K562 (cell line): ENCODE measurements around the gene ZNF467. TPM values are rescaled to one million over a fixed set of nuclear protein-coding genes. Genes with fewer than 3 reads are reported as not detected.
A peak's percentile ranks its signal among the peaks of the same experiment; 100 is the strongest.

Source experiments
- ATAC-seq: fragments of 200-7000 bp; cut with Tn5 transposase; 3 replicates; pipeline ENCODE4 v1.9.1; 2020; ENCODE audit warnings: moderate library complexity
- BruUV-seq: library from RNA; stranded (reverse); fragments of 400-500 nt; replicated peaks from 2 replicates; lab custom pipeline; 2021; lab: Mats Ljungman, UMichigan
- CTCF ChIA-PET: fragments of 300-600 bp; formaldehyde crosslinking; extraction: SDS; loops from one replicate; lab custom pipeline; 2021; ENCODE audit warnings: low intra/inter-chr PET ratio; lab: Yijun Ruan, JAX
- POLR2A ChIA-PET: fragments of 300-600, 350-650 bp; sonication (Branson Sonifier 250); formaldehyde crosslinking; extraction: SDS; loops from one replicate; lab custom pipeline; 2021; ENCODE audit warnings: antibody characterized with exemption, inconsistent platforms; lab: Yijun Ruan, JAX
- DNase-seq, 4 experiments: peaks; one replicate each; pipeline versions ENCODE4 v3.0.0 to v3.0.0-alpha.2; 2011 to 2018; ENCODE audit warnings: low spot score in 3 of 4, mixed read lengths in 3 of 4; ENCODE audit errors: extremely low read depth in 1 of 4
- FAIRE-seq: peaks from 2 replicates; lab custom pipeline; 2011; peaks lifted over from hg19 to GRCh38; lab: Jason Lieb, UNC
- H2AFZ ChIP-seq: 2 replicates; pipeline ENCODE4 v1.6.0; 2011; ENCODE audit warnings: low read depth, low read length, control low read depth, inconsistent platforms
- H3K27ac ChIP-seq: fragments of 200-600 bp; 3 replicates; pipeline ENCODE4 v1.8.0; 2011; ENCODE audit warnings: low read depth, mild to moderate bottlenecking, control low read depth, inconsistent platforms, low read length, moderate library complexity, mixed read lengths; ENCODE audit errors: extremely low read depth
- H3K27me3 ChIP-seq, 2 experiments: fragments of 300-600 bp in 1 of 2; 2 replicates in 1 of 2; 3 replicates in 1 of 2; pipeline versions ENCODE4 v1.6.0 to v1.8.0; 2011; ENCODE audit warnings: inconsistent platforms in 2 of 2, low read length in 2 of 2, mild to moderate bottlenecking in 1 of 2, mixed read lengths in 1 of 2, moderate library complexity in 1 of 2; ENCODE audit not compliant: control insufficient read depth in 2 of 2, insufficient read depth in 2 of 2
- H3K36me3 ChIP-seq: fragments of 300-600 bp; 3 replicates; pipeline ENCODE4 v1.8.0; 2011; ENCODE audit warnings: mild to moderate bottlenecking, low read length, inconsistent platforms; ENCODE audit not compliant: control insufficient read depth, insufficient read depth
- H3K4me1 ChIP-seq, 2 experiments: fragments of 200-600 bp in 1 of 2; replicated peaks in 1 of 2; 2 replicates in 1 of 2; 3 replicates in 1 of 2; pipeline versions ENCODE4 v1.5.1 to v1.8.0; 2011; ENCODE audit warnings: inconsistent platforms in 2 of 2, low read length in 2 of 2, mild to moderate bottlenecking in 1 of 2, mixed read lengths in 1 of 2, moderate library complexity in 1 of 2; ENCODE audit not compliant: control insufficient read depth in 2 of 2, insufficient read depth in 2 of 2
- H3K4me2 ChIP-seq: 2 replicates; pipeline ENCODE4 v1.6.1; 2011; ENCODE audit warnings: low read length, control low read depth, inconsistent platforms, mixed read lengths; ENCODE audit not compliant: insufficient read depth
- H3K4me3 ChIP-seq: fragments of 200-600 bp; sonication (generic), shearing (Covaris generic); 2 replicates; pipeline ENCODE4 v1.5.1; 2016; ENCODE audit warnings: control low read depth, inconsistent platforms
- H3K79me2 ChIP-seq: fragments of 200-600 bp; 3 replicates; pipeline ENCODE4 v1.8.0; 2011; ENCODE audit warnings: low read length, inconsistent platforms; ENCODE audit not compliant: control insufficient read depth, insufficient read depth
- H3K9ac ChIP-seq, 2 experiments: 2 replicates each; pipeline versions ENCODE4 v1.6.0 to v1.6.1; 2011; ENCODE audit warnings: low read depth in 2 of 2, low read length in 2 of 2, control low read depth in 1 of 2, inconsistent platforms in 1 of 2, mild to moderate bottlenecking in 1 of 2, mixed read lengths in 1 of 2; ENCODE audit not compliant: insufficient read depth in 1 of 2
- H3K9me1 ChIP-seq: one replicate; pipeline ENCODE4 v1.6.0; 2011; ENCODE audit warnings: inconsistent platforms, mild to moderate bottlenecking, low read length, moderate library complexity; ENCODE audit not compliant: control insufficient read depth, insufficient read depth
- H3K9me3 ChIP-seq: replicated peaks from 2 replicates; pipeline ENCODE4 v1.5.1; 2011; ENCODE audit warnings: low read depth, low read length, inconsistent platforms; ENCODE audit not compliant: control insufficient read depth, insufficient read depth
- H4K20me1 ChIP-seq: replicated peaks from 2 replicates; pipeline ENCODE4 v1.6.1; 2011; ENCODE audit warnings: low read length, inconsistent platforms, mixed read lengths; ENCODE audit not compliant: control insufficient read depth, insufficient read depth
- BRCA1 ChIP-seq, 2 experiments: fragments of 450-650 bp in 1 of 2; sonication (generic) in 1 of 2; formaldehyde crosslinking in 1 of 2; IDR thresholded peaks; 2 replicates each; pipeline versions ENCODE4 v1.5.0 to v1.6.1; 2017 to 2020; ENCODE audit warnings: mild to moderate bottlenecking in 1 of 2, missing genetic modification reagents in 1 of 2
- ESRRA ChIP-seq: fragments of 450-650 bp; IDR thresholded peaks from 2 replicates; pipeline ENCODE4 v1.6.1; 2014; ENCODE audit warnings: low read depth, mild to moderate bottlenecking, moderate library complexity, borderline replicate concordance
- ETV1 ChIP-seq: fragments of 450-650 bp; conservative IDR thresholded peaks from 2 replicates; pipeline ENCODE4 v1.6.1; 2016; ENCODE audit warnings: missing genetic modification characterization, control low read depth, low read depth, missing compliant biosample characterization
- JUNB ChIP-seq: fragments of 450-650 bp; formaldehyde crosslinking; conservative IDR thresholded peaks from 2 replicates; pipeline ENCODE4 v1.4.0; 2020; ENCODE audit warnings: mild to moderate bottlenecking
- MECOM ChIP-seq: fragments of 250-450 bp; sonication (Bioruptor Pico); IDR thresholded peaks from 2 replicates; pipeline ENCODE4 v1.8.0; 2022; ENCODE audit warnings: inconsistent platforms
- NFRKB ChIP-seq: fragments of 450-650 bp; IDR thresholded peaks from 2 replicates; pipeline ENCODE4 v1.6.1; 2016; ENCODE audit warnings: low read depth
- PHF8 ChIP-seq: fragments of 200-600 bp; sonication (generic); IDR thresholded peaks from 2 replicates; pipeline ENCODE4 v1.6.1; 2012; ENCODE audit warnings: mixed run types, mild to moderate bottlenecking, inconsistent platforms, low read length, moderate library complexity, borderline replicate concordance
- U2AF1 ChIP-seq: fragments of 200-400 bp; formaldehyde crosslinking; optimal IDR thresholded peaks from 2 replicates; pipeline ENCODE3; 2017; ENCODE audit warnings: mild to moderate bottlenecking, low read depth, low read length, moderate library complexity
- ZNF124 ChIP-seq: sonication (generic); formaldehyde crosslinking; IDR thresholded peaks from 2 replicates; pipeline ENCODE4 v1.8.1; 2022; ENCODE audit warnings: missing genetic modification reagents
- WGBS: fragments of 100-300 bp; shearing (Covaris generic); methylation state at CpG from one replicate; pipeline ENCODE4 v1.1.6; 2016; ENCODE audit warnings: low coverage, mixed read lengths; ENCODE audit not compliant: insufficient coverage; ENCODE audit errors: missing lambda C conversion rate; 5-methylcytosine and 5-hydroxymethylcytosine counted together
- in situ Hi-C: fragments of 300-500 bp; cut with MboI; formaldehyde crosslinking; loops from 4 replicates; pipeline ENCODE4 v1.15.0; 2018; ENCODE audit warnings: inconsistent platforms, mixed read lengths
- intact Hi-C: fragments of 100-400 bp; cut with micrococcal nuclease; formaldehyde crosslinking; loops from 2 replicates; pipeline ENCODE4 v1.14.2; 2022
- polyA plus RNA-seq, 8 experiments: library from polyadenylated mRNA; depleted of rRNA in 4 of 8; stranded (reverse) in 5 of 8; unstranded in 3 of 8; fragments of >200 nt; fragmentation: Nextera tagmentation in 2 of 8; fragmentation: Illumina TruSeq in 1 of 8; extraction: Ambion mirVana in 2 of 8; extraction: Trizol in 1 of 8; gene quantifications; 2 replicates each; pipeline versions ENCODE4 v1.2.1 to v1.2.3, GENCODE V29; 2011 to 2014; ENCODE audit warnings: inconsistent platforms in 1 of 8, missing spikeins in 1 of 8
- total RNA-seq, 7 experiments: library from RNA; depleted of rRNA in 6 of 7; stranded (reverse); fragments of >200 nt in 6 of 7; fragmentation: Illumina TruSeq in 2 of 7; extraction: Trizol in 2 of 7; gene quantifications; 2 replicates each; pipeline versions ENCODE4 v1.2.1 to v1.2.3, GENCODE V29; 2011 to 2021; ENCODE audit warnings: low replicate concordance in 1 of 7
- TF ChIP-seq, protein P1 (sequence below): sonication (generic); formaldehyde crosslinking; IDR thresholded peaks from 2 replicates; pipeline ENCODE4 v1.8.0; 2022; ENCODE audit warnings: missing genetic modification reagents, mild to moderate bottlenecking, moderate library complexity, borderline replicate concordance
- TF ChIP-seq, protein P2 (sequence below): fragments of 250-450 bp; sonication (Bioruptor Pico); IDR thresholded peaks from 2 replicates; pipeline ENCODE4 v1.8.0; 2021; ENCODE audit warnings: borderline replicate concordance, mild to moderate bottlenecking, moderate library complexity; ENCODE audit not compliant: poor library complexity, severe bottlenecking

The ZNF467 gene
- total and polyA plus RNA-seq, 9 of the 15 experiments (the other 6 are each of a cell fraction or from before 2014, with no cell fraction given): 0.32 to 14.2 (median 1.7) TPM

- CTCF ChIA-PET: no interaction called here
- Histone ChIP-seq H3K27me3 (no peaks in the 10 kb centered on the region), H3K4me1 (peaks cover 44 to 70% of the 10 kb centered on the region in 2 experiments), H3K27ac (peak overlapping the region; percentile 56; the same call in 2 of the 3 replicates), H3K36me3 (peaks cover 21% of the 10 kb centered on the region; the same call in 2 of the 3 replicates), H3K4me2 (peak overlapping the region; percentile 92), H2AFZ (no peak overlapping the region), H3K79me2 (peaks cover 28% of the 10 kb centered on the region), H3K9me1 (peaks cover 3% of the 10 kb centered on the region), H3K9ac (peak overlapping the region; percentile 76 to 94), H4K20me1 (peaks cover 13% of the 10 kb centered on the region)
- ATAC-seq (no peak), FAIRE-seq (no peak)
- POLR2A ChIA-PET: interaction anchor here (0.7 to 1.8 kb wide), 5 partner anchors 12 to 31 kb away, joined by 3 to 8 read pairs (median 4); no protein-coding TSS in a partner anchor
- in situ Hi-C loops: no loop called here
- BruUV-seq: no TSS peak
- TF ChIP-seq NFRKB: no peak
- TF ChIP-seq ESRRA: peak; percentile 74; the same call in 1 of the 2 replicates
- TF ChIP-seq JUNB (CRISPR knock-in tag): no peak
- no peak for TF ChIP-seq BRCA1 (IDR thresholded peaks at IDR 0.05)
- TF ChIP-seq BRCA1 (CRISPR knock-in tag; IDR thresholded peaks at IDR 0.05): peak; percentile 68; the same call in 1 of the 2 replicates
- no peak for TF ChIP-seq MECOM (CRISPR knock-in tag)
- TF ChIP-seq ETV1: no peak
- no peak for TF ChIP-seq U2AF1
- TF ChIP-seq, protein P1, sequence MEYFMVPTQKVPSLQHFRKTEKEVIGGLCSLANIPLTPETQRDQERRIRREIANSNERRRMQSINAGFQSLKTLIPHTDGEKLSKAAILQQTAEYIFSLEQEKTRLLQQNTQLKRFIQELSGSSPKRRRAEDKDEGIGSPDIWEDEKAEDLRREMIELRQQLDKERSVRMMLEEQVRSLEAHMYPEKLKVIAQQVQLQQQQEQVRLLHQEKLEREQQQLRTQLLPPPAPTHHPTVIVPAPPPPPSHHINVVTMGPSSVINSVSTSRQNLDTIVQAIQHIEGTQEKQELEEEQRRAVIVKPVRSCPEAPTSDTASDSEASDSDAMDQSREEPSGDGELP: 0 out of 2 replicates have a peak, but pooled peaks have one; percentile 16
- TF ChIP-seq, protein P2, sequence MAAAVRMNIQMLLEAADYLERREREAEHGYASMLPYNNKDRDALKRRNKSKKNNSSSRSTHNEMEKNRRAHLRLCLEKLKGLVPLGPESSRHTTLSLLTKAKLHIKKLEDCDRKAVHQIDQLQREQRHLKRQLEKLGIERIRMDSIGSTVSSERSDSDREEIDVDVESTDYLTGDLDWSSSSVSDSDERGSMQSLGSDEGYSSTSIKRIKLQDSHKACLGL (CRISPR knock-in tag): no peak
- TF ChIP-seq PHF8: no peak
- TF ChIP-seq ZNF124: no peak
- TF ChIP-seq, all 486 proteins: peak for 3
- 38% methylated on average over 11 of the region's 11 CpGs for WGBS
- peak in 1 of 4 experiments; percentile 8 for DNase-seq
- Histone ChIP-seq H3K9me3 (peaks cover 6% of the 10 kb centered on the region; the same call in 1 of the 2 replicates), H3K4me3 (peak overlapping the region; percentile 60)
- intact Hi-C loops: no loop called here
Observed at GRCh38 chr7:149716007-149716931, 57.1 kb downstream of the ZNF467 start.
